ENCODE measurements around the gene TAB2.

Gene TAB2

DNA sequence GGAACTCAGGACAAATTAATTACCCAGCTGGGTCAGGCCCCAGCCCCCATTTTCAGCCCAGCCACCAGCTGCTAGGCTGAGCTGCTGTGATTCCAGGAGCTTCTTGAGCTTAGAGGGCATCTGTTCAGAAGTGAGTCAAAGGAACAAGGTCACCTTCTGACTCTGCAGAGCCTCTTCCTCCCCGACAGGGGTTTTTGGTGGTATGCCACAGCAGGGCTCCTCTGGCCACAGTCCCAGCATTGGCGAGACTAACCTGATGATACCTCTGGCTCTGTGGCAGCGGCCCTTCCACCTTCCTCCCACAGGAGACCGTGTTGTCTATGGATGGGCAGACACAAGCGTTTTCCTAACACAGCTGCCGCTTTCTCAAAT lies 127.6 kb downstream of the TAB2 start:
- no peak for TF ChIP-seq SIN3A (IDR thresholded peaks at IDR 0.05; ENCODE audit: borderline replicate concordance, insufficient read depth, low read length)
- no peak for TF ChIP-seq TAF1 (IDR thresholded peaks at IDR 0.05; ENCODE audit: borderline replicate concordance, insufficient read depth, low read length)
- TF ChIP-seq POLR2AphosphoS5 (IDR thresholded peaks at IDR 0.05; ENCODE audit: low read depth, low read length) = no peak
- TF ChIP-seq, protein P1, sequence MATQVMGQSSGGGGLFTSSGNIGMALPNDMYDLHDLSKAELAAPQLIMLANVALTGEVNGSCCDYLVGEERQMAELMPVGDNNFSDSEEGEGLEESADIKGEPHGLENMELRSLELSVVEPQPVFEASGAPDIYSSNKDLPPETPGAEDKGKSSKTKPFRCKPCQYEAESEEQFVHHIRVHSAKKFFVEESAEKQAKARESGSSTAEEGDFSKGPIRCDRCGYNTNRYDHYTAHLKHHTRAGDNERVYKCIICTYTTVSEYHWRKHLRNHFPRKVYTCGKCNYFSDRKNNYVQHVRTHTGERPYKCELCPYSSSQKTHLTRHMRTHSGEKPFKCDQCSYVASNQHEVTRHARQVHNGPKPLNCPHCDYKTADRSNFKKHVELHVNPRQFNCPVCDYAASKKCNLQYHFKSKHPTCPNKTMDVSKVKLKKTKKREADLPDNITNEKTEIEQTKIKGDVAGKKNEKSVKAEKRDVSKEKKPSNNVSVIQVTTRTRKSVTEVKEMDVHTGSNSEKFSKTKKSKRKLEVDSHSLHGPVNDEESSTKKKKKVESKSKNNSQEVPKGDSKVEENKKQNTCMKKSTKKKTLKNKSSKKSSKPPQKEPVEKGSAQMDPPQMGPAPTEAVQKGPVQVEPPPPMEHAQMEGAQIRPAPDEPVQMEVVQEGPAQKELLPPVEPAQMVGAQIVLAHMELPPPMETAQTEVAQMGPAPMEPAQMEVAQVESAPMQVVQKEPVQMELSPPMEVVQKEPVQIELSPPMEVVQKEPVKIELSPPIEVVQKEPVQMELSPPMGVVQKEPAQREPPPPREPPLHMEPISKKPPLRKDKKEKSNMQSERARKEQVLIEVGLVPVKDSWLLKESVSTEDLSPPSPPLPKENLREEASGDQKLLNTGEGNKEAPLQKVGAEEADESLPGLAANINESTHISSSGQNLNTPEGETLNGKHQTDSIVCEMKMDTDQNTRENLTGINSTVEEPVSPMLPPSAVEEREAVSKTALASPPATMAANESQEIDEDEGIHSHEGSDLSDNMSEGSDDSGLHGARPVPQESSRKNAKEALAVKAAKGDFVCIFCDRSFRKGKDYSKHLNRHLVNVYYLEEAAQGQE (IDR thresholded peaks at IDR 0.05; ENCODE audit: insufficient read depth in 1 of 2, low read depth in 2 of 2, low read length in 2 of 2) = no peak

DNA sequence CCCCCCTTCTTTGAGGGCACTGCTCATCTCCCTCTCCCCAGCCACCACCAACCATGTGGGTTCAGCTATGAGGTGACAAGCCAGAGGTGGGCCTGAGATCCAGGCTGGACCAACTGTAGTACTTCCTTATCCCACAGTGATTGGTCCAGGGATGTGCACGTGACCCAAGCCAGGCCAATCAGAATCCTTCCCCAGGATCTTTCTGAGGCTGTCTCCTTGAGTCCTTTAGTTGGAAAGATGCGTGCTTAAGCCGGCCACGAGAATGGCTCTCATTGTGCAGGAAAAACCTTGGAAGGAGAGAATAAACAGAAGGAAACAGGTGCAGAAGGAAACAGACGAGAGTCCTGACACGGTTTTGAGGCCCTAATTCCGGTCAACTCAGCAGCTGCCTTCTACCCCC lies 128.1 kb downstream of the TAB2 start:
- TF ChIP-seq, protein P1 (IDR thresholded peaks at IDR 0.05; ENCODE audit: insufficient read depth in 1 of 2, low read depth in 2 of 2, low read length in 2 of 2) = no peak
- TF ChIP-seq POLR2AphosphoS5 (IDR thresholded peaks at IDR 0.05; ENCODE audit: low read depth, low read length) = no peak
- TF ChIP-seq FOXP2 (optimal IDR thresholded peaks at IDR 0.05; ENCODE audit: borderline replicate concordance, extremely low read depth, extremely low read length, insufficient read depth) = no peak
- no peak for TF ChIP-seq SIN3A (IDR thresholded peaks at IDR 0.05; ENCODE audit: borderline replicate concordance, insufficient read depth, low read length)
- no peak for TF ChIP-seq TAF1 (IDR thresholded peaks at IDR 0.05; ENCODE audit: borderline replicate concordance, insufficient read depth, low read length)

DNA sequence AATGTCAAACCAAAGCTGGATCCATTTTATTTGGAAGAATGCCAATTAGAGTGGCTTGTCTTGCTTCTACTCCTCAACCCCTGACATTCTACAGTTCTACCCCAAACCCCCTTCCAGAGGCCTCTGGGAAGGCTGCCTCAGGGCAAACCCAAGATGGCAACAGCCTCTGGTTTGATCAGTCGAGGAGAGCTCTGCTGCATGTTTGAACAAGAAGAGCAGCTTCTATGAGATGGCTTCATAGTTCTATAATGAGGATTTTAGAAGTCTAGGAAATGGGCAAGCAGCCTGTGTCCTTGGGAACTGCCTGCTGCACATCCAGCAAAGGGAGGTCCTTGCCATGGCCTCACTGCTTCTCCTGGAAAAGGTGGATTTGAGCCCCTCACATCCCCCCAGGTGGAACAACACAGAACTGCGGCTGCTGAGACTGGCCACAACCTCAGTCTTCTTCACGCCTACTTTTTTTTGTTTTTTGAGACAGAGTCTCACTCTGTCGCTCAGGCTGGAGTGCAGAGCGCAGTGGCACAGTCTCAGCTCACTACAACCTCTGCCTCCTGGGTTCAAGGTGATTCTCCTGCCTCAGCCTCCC lies 129.4 kb downstream of the TAB2 start:
- TF ChIP-seq, protein P1 (IDR thresholded peaks at IDR 0.05; ENCODE audit: insufficient read depth in 1 of 2, low read depth in 2 of 2, low read length in 2 of 2) = no peak

DNA sequence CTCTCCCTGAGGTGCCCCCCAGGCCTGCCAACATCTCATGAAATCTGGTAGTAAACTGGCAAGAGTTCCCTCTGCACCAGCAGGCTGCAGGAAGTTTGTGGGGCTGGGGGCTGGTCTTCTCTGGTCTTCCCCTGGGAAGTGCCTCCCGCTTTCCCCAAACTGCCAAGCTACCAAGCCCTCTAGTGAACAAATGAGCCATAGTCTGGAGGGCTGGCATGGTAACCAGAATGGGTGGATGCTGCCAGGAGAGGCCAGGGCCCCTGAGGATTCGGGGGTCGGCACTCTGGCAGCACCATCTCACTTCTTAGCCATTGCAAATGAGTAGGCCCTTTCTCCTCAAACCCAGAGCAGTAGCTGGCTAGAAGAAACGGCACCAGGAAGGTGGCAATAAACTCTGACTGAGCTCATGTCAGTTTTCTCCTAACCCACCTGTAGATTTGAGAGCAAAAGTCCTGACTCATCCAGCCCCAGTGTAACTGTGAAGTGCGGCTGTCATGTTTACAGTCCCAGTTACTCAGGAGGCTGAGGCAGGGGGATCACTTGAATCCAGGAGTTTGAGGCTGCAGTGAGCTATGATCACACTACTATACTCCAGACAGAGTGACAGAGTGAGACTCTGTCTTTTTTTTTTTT lies 131.4 kb downstream of the TAB2 start:
- TF ChIP-seq TAF1 (IDR thresholded peaks at IDR 0.05; ENCODE audit: borderline replicate concordance, insufficient read depth, low read length) (no peak), POLR2AphosphoS5 (IDR thresholded peaks at IDR 0.05; ENCODE audit: low read depth, low read length) (no peak), SIN3A (IDR thresholded peaks at IDR 0.05; ENCODE audit: borderline replicate concordance, insufficient read depth, low read length) (no peak), FOXP2 (optimal IDR thresholded peaks at IDR 0.05; ENCODE audit: borderline replicate concordance, extremely low read depth, extremely low read length, insufficient read depth) (no peak)
- TF ChIP-seq, protein P1 (IDR thresholded peaks at IDR 0.05; ENCODE audit: insufficient read depth in 1 of 2, low read depth in 2 of 2, low read length in 2 of 2) = no peak
